Stomach smooth muscle (tissue), 2 donors: ENCODE measurements around the gene FHIT.
"Not testable (repeated sequence)": the region's sequence is repeated elsewhere in the genome, so short reads cannot be mapped to it uniquely, and the experiment has no call there.

ENCODE experiments used
- H3K27ac ChIP-seq: one replicate; pipeline ENCODE4 v1.7.0; 2013; ENCODE audit warnings: mild to moderate bottlenecking, low read length, inconsistent platforms
- H3K27me3 ChIP-seq, 2 donors: one replicate each; pipeline ENCODE4 v1.7.0; 2013; ENCODE audit warnings: low read length in 2 of 2; ENCODE audit not compliant: insufficient read depth in 2 of 2, control insufficient read depth in 1 of 2
- H3K36me3 ChIP-seq, 2 donors: one replicate each; pipeline ENCODE4 v1.7.0; 2013; ENCODE audit warnings: low read length in 2 of 2; ENCODE audit not compliant: control insufficient read depth in 2 of 2, insufficient read depth in 2 of 2
- H3K4me1 ChIP-seq: one replicate; pipeline ENCODE4 v1.7.0; 2013; ENCODE audit warnings: low read length; ENCODE audit not compliant: control insufficient read depth, insufficient read depth
- H3K4me3 ChIP-seq, 2 donors: one replicate each; pipeline ENCODE4 v1.7.0; 2013; ENCODE audit warnings: low read length in 2 of 2
- H3K9ac ChIP-seq, 2 donors: one replicate each; pipeline ENCODE4 v1.7.0; 2013; ENCODE audit warnings: low read length in 2 of 2, mild to moderate bottlenecking in 1 of 2
- H3K9me3 ChIP-seq, 2 donors: one replicate each; pipeline ENCODE4 v1.7.0; 2013; ENCODE audit warnings: low read length in 2 of 2; ENCODE audit not compliant: control insufficient read depth in 2 of 2
- donor health status: healthy.
- donor health status: Pancreatic carcinoma.

Gene FHIT

GRCh38 chr3:59809016-59809415, 1442.2 kb downstream of the FHIT start:
- no peak overlapping the region for H3K27ac ChIP-seq
- peaks cover 16% of the 10 kb centered on the region for H3K4me1 ChIP-seq
- H3K4me3 ChIP-seq, result no peak overlapping the region
- no peak overlapping the region for H3K9ac ChIP-seq
- H3K36me3 ChIP-seq, result no peaks in the 10 kb centered on the region
- no peaks in the 10 kb centered on the region for H3K9me3 ChIP-seq
- no peaks in the 10 kb centered on the region for H3K27me3 ChIP-seq

- Histone ChIP-seq H3K9me3 (no peaks in the 10 kb centered on the region), H3K4me1 (peaks cover 12% of the 10 kb centered on the region), H3K27me3 (no peaks in the 10 kb centered on the region), H3K36me3 (no peaks in the 10 kb centered on the region), H3K27ac (no peak overlapping the region), H3K9ac (no peak overlapping the region), H3K4me3 (no peak overlapping the region)
Measured at GRCh38 chr3:59808446-59808845, 1442.8 kb downstream of the FHIT start.

GRCh38 chr3:59803268-59803667, 1448.0 kb downstream of the FHIT start:
- no peaks in the 10 kb centered on the region for H3K4me1 ChIP-seq
- no peaks in the 10 kb centered on the region for H3K36me3 ChIP-seq
- H3K27ac ChIP-seq, result no peak overlapping the region
- H3K9me3 ChIP-seq, result no peaks in the 10 kb centered on the region
- H3K27me3 ChIP-seq, result no peaks in the 10 kb centered on the region
- no peak overlapping the region for H3K4me3 ChIP-seq
- H3K9ac ChIP-seq, result no peak overlapping the region

DNA sequence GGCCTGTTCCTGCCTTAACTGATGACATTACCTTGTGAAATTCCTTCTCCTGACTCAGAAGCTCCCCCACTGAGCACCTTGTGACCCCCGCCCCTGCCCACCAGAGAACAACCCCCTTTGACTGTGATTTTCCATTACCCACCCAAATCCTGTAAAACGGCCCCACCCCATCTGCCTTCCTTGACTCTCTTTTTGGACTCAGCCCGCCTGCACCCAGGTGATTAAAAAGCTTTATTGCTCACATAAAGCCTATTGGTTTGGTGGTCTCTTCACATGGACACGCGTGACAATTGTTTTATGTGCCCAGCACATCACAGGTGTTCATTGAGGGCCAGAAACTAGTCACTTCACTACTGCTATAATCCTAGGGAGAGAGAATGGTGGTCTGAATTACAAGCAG, 1448.8 kb downstream of the FHIT start:
- H3K36me3 ChIP-seq, H3K9me3 ChIP-seq, H3K27ac ChIP-seq, H3K4me3 ChIP-seq, H3K27me3 ChIP-seq, H3K4me1 ChIP-seq, H3K9ac ChIP-seq: not testable (repeated sequence)

GRCh38 chr3:59802045-59802444, 1449.2 kb downstream of the FHIT start:
- H3K36me3 ChIP-seq, result no peaks in the 10 kb centered on the region
- no peak overlapping the region for H3K9ac ChIP-seq
- no peak overlapping the region for H3K4me3 ChIP-seq
- no peaks in the 10 kb centered on the region for H3K9me3 ChIP-seq
- no peak overlapping the region for H3K27ac ChIP-seq
- H3K4me1 ChIP-seq, result no peaks in the 10 kb centered on the region
- no peaks in the 10 kb centered on the region for H3K27me3 ChIP-seq

GRCh38 chr3:59800481-59800880, 1450.8 kb downstream of the FHIT start:
- Histone ChIP-seq H3K9me3 (no peaks in the 10 kb centered on the region), H3K27ac (no peak overlapping the region), H3K4me1 (no peaks in the 10 kb centered on the region), H3K27me3 (no peaks in the 10 kb centered on the region), H3K36me3 (no peaks in the 10 kb centered on the region), H3K9ac (no peak overlapping the region), H3K4me3 (no peak overlapping the region)

DNA sequence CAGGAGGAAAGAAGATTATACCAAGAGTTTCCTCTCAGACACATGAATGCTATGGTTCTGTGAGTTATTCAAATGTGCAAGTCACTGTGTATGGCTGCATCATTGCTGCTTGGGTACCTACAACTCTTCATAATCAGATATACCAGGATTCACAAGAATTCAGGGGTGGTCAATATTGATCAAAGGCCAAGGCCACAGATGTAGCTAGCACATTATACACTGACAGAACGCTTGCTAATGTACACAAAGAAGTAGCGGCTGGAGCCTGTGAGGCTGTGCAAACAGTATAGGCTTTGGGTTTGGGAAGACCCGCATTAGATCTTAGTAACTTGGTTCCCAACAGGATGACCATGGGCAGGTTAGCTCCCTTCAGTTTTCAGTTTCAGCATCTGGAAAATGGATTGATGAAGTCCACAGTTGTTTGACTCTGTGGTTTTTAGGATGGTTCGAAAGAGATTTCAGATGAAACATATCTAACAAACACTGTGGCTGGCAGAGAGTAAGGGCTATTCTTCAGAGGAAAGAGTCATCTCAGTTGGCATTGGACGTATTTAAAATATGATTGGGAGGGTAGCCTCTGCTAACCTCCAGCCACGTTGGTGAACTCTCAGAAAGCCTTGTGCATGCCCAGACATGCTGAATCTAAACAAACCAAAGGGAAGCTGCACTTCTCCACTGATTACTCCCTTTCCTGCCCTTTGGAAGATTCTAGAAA, 1452.7 kb downstream of the FHIT start:
- Histone ChIP-seq H3K4me1 (no peaks in the 10 kb centered on the region), H3K27ac (no peak overlapping the region), H3K9ac (no peak overlapping the region), H3K4me3 (no peak overlapping the region), H3K9me3 (no peaks in the 10 kb centered on the region), H3K27me3 (no peaks in the 10 kb centered on the region), H3K36me3 (no peaks in the 10 kb centered on the region)

GRCh38 chr3:59797533-59797932, 1453.7 kb downstream of the FHIT start:
- Histone ChIP-seq H3K36me3 (no peaks in the 10 kb centered on the region), H3K4me1 (no peaks in the 10 kb centered on the region), H3K9ac (no peak overlapping the region), H3K4me3 (no peak overlapping the region), H3K9me3 (no peaks in the 10 kb centered on the region), H3K27me3 (no peaks in the 10 kb centered on the region), H3K27ac (no peak overlapping the region)

DNA sequence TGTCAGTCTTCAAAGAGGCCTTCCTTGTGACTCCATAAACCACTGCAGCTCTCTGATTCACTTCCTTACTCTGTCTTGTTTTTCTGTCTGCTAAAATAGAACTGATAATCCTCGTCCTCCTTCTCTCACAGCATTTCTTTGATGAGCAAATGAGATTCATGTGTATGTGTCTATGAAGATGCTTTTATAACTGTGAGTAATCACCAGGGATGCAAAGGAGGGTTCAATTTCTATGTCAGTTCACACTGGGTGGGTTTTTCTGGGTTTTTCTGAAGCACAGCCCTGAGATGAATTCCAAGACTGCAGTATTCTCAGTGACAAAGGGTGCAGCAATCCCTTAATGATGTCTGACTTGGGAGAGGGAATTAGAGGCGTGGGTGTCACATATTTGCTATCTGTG, 1454.8 kb downstream of the FHIT start:
- H3K4me3 ChIP-seq, result no peak overlapping the region
- no peak overlapping the region for H3K27ac ChIP-seq
- H3K4me1 ChIP-seq, result no peaks in the 10 kb centered on the region
- H3K36me3 ChIP-seq, result no peaks in the 10 kb centered on the region
- H3K27me3 ChIP-seq, result no peaks in the 10 kb centered on the region
- no peaks in the 10 kb centered on the region for H3K9me3 ChIP-seq
- no peak overlapping the region for H3K9ac ChIP-seq

DNA sequence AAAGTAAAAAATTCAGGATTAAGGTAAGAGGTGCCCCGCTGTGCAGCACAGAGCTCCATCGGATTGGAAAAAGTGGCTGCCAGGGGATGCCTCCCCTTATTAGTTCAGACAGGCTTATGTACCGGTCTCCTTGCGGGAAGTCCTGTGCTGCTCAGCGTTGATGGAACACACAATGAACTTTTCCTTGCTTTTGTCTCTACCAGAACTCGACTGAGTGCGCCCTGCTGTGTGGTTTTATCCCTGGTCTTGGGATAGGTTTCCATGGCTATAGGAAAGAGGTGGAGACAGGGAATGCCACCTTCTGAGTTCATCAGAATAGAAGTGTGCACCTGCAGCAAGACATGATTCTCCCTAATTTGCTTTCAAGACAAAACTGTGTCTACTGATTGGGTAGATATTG, 1455.5 kb downstream of the FHIT start:
- Histone ChIP-seq H3K9me3 (no peaks in the 10 kb centered on the region), H3K27ac (no peak overlapping the region), H3K4me1 (no peaks in the 10 kb centered on the region), H3K4me3 (no peak overlapping the region), H3K9ac (no peak overlapping the region), H3K36me3 (no peaks in the 10 kb centered on the region), H3K27me3 (no peaks in the 10 kb centered on the region)

- no peaks in the 10 kb centered on the region for H3K36me3 ChIP-seq
- H3K27ac ChIP-seq, result no peak overlapping the region
- no peak overlapping the region for H3K9ac ChIP-seq
- no peaks in the 10 kb centered on the region for H3K9me3 ChIP-seq
- H3K4me3 ChIP-seq, result no peak overlapping the region
- H3K27me3 ChIP-seq, result no peaks in the 10 kb centered on the region
- no peaks in the 10 kb centered on the region for H3K4me1 ChIP-seq
Measured at GRCh38 chr3:59793976-59794375, 1457.3 kb downstream of the FHIT start.
